CD14-positive monocyte (primary cell): Measurements from ENCODE around the gene SLC39A12. TPM values are rescaled to one million over a fixed set of nuclear protein-coding genes. Genes with fewer than 3 reads are reported as not detected.

ENCODE experiments used
- DNase-seq, 3 donors: peaks; one replicate each; pipeline ENCODE4 v3.0.0-alpha.2; 2011 to 2022
- H2AFZ ChIP-seq: 2 replicates; pipeline ENCODE4 v1.6.0; 2012; ENCODE audit warnings: mild to moderate bottlenecking, low read depth, low read length, inconsistent platforms; ENCODE audit not compliant: insufficient read depth, poor library complexity, severe bottlenecking
- H3K27ac ChIP-seq, 2 donors: 1 replicate in 1 of 2; 2 replicates in 1 of 2; pipeline ENCODE4 v1.5.1; 2012 to 2013; ENCODE audit warnings: low read length in 2 of 2, control low read depth in 1 of 2, inconsistent platforms in 1 of 2, low read depth in 1 of 2, mild to moderate bottlenecking in 1 of 2
- H3K27me3 ChIP-seq, 2 donors: one replicate each; pipeline versions ENCODE4 v1.6.0 to v1.6.1; 2011 to 2013; ENCODE audit warnings: low read length in 2 of 2; ENCODE audit not compliant: control insufficient read depth in 2 of 2, insufficient read depth in 2 of 2
- H3K36me3 ChIP-seq, 2 donors: replicated peaks in 1 of 2; 1 replicate in 1 of 2; 2 replicates in 1 of 2; pipeline versions ENCODE4 v1.5.1 to v1.6.1; 2012 to 2013; ENCODE audit warnings: low read length in 2 of 2, control low read depth in 1 of 2, inconsistent platforms in 1 of 2, mild to moderate bottlenecking in 1 of 2; ENCODE audit not compliant: insufficient read depth in 2 of 2, control insufficient read depth in 1 of 2
- H3K4me1 ChIP-seq, 2 donors: 1 replicate in 1 of 2; 2 replicates in 1 of 2; pipeline versions ENCODE4 v1.5.1 to v1.6.1; 2012 to 2013; ENCODE audit warnings: low read length in 2 of 2, control low read depth in 1 of 2, inconsistent platforms in 1 of 2, mild to moderate bottlenecking in 1 of 2, moderate library complexity in 1 of 2; ENCODE audit not compliant: insufficient read depth in 2 of 2, control insufficient read depth in 1 of 2
- H3K4me2 ChIP-seq: replicated peaks from 2 replicates; pipeline ENCODE3; 2012; ENCODE audit warnings: low read length, moderate library complexity, mild to moderate bottlenecking; ENCODE audit not compliant: poor library complexity, severe bottlenecking; ENCODE audit errors: extremely low read depth
- H3K4me3 ChIP-seq, 3 experiments: fragments of 200-600 bp in 1 of 3; sonication (generic) in 1 of 3; replicated peaks in 1 of 3; 1 replicate in 2 of 3; 2 replicates in 1 of 3; pipeline ENCODE4 v1.5.1; 2011 to 2013; ENCODE audit warnings: low read length in 3 of 3, mild to moderate bottlenecking in 3 of 3, control low read depth in 2 of 3, low read depth in 2 of 3, inconsistent platforms in 1 of 3, moderate library complexity in 1 of 3
- H3K79me2 ChIP-seq: 2 replicates; pipeline ENCODE4 v1.6.0; 2012; ENCODE audit warnings: mild to moderate bottlenecking, control low read depth, inconsistent platforms, low read length, moderate library complexity; ENCODE audit not compliant: insufficient read depth
- H3K9ac ChIP-seq: 2 replicates; pipeline ENCODE4 v1.6.0; 2017; ENCODE audit warnings: low read length, mild to moderate bottlenecking; ENCODE audit not compliant: insufficient read depth, poor library complexity, severe bottlenecking
- H3K9me3 ChIP-seq, 2 donors: replicated peaks in 1 of 2; 1 replicate in 1 of 2; 2 replicates in 1 of 2; pipeline versions ENCODE4 v1.5.1 to v1.6.1; 2012 to 2013; ENCODE audit warnings: low read length in 2 of 2, control low read depth in 1 of 2; ENCODE audit not compliant: control insufficient read depth in 1 of 2, insufficient read depth in 1 of 2
- H4K20me1 ChIP-seq: 2 replicates; pipeline ENCODE4 v1.6.0; 2012; ENCODE audit warnings: mild to moderate bottlenecking, low read length, control low read depth, moderate library complexity; ENCODE audit not compliant: insufficient read depth
- H3K27ac Mint-ChIP-seq, 7 donors: one replicate each; pipeline ENCODE4 v1.8.0; 2020; ENCODE audit warnings: mild to moderate bottlenecking in 7 of 7, mixed read lengths in 7 of 7, moderate library complexity in 6 of 7, inconsistent platforms in 2 of 7
- H3K27me3 Mint-ChIP-seq, 3 donors: one replicate each; pipeline ENCODE4 v1.8.0; 2021 to 2022; ENCODE audit warnings: low read depth in 3 of 3, mild to moderate bottlenecking in 3 of 3, mixed read lengths in 3 of 3, moderate library complexity in 3 of 3, inconsistent platforms in 1 of 3
- H3K36me3 Mint-ChIP-seq, 2 donors: one replicate each; pipeline ENCODE4 v1.8.0; 2020; ENCODE audit warnings: mixed read lengths in 2 of 2, inconsistent platforms in 1 of 2, mild to moderate bottlenecking in 1 of 2
- H3K4me1 Mint-ChIP-seq: one replicate; pipeline ENCODE4 v1.8.0; 2020; ENCODE audit warnings: mild to moderate bottlenecking, mixed read lengths
- H3K4me3 Mint-ChIP-seq, 2 donors: one replicate each; pipeline ENCODE4 v1.8.0; 2020; ENCODE audit warnings: mild to moderate bottlenecking in 2 of 2, mixed read lengths in 2 of 2, moderate library complexity in 1 of 2
- H3K9me3 Mint-ChIP-seq, 7 donors: one replicate each; pipeline ENCODE4 v1.8.0; 2020 to 2022; ENCODE audit warnings: mixed read lengths in 7 of 7, mild to moderate bottlenecking in 6 of 7, moderate library complexity in 6 of 7, inconsistent platforms in 2 of 7
- WGBS: methylation state at CpG from one replicate; pipeline ENCODE4 v1.1.5; 2013; ENCODE audit warnings: missing lambda C conversion rate; ENCODE audit not compliant: insufficient coverage; 5-methylcytosine and 5-hydroxymethylcytosine counted together
- intact Hi-C, 2 donors: fragments of 100-400 bp; cut with micrococcal nuclease; formaldehyde crosslinking; loops; one replicate each; pipeline versions ENCODE4 v1.15.0 to v1.15.1; 2023
- polyA plus RNA-seq, 3 donors: library from polyadenylated mRNA; depleted of rRNA in 1 of 3; unstranded in 2 of 3; stranded (reverse) in 1 of 3; fragments of 300-500 nt in 2 of 3; fragments of >200 nt in 1 of 3; fragmentation: Illumina TruSeq in 2 of 3; gene quantifications; 1 replicate in 2 of 3; 2 replicates in 1 of 3; pipeline ENCODE4 v1.2.3, GENCODE V29; 2012 to 2021
- TF ChIP-seq, protein P1 (sequence below): fragments of 200-600 bp; IDR thresholded peaks from one replicate; pipeline ENCODE4 v1.8.0; 2022; ENCODE audit warnings: antibody characterized with exemption, mild to moderate bottlenecking

Gene SLC39A12
- polyA plus RNA-seq, 3 donors: not detected

DNA sequence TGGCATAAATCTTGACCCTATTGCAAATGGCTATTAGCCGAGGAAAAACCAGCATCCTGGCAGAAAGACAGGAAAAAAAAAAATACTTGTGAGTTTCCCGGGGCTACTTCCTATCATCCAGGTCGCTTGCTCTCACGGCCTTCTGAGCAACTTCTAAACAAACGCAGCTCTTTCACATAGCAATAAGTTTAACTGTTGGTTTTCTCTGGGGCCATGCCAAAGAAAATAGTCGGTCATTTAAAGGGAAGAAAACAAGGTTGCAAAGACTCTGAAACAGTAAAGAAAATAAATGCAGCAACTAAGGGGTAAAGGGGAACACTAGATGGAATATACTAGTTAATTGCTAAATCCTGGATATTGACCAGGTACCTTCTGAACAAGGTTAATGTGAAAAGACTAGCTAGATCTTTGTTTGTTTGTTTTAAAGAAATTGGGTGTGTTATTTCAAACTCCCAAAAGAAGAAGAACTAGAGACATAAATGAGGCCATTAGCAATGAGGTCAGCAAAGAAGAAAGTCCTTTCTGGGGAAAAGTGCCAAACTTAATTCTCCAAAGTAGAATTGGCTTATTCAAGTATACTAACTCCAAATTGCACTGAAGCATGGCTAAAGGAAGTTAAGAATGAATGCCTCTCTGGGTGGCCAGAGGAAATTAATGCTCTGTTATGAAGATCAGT, 54.2 kb downstream of the SLC39A12 start:
- no peak overlapping the region for H3K27ac Mint-ChIP-seq
- H3K9me3 Mint-ChIP-seq: peaks cover 0 to 3% (median 0%) of the 10 kb centered on the region in 7 donors
- WGBS: 43% methylated on average over 1 of the region's 6 CpGs
- Histone ChIP-seq H3K9ac (no peak overlapping the region), H4K20me1 (no peaks in the 10 kb centered on the region), H3K4me1 (peaks cover 0 to 9% of the 10 kb centered on the region in 2 donors), H2AFZ (no peak overlapping the region), H3K9me3 (no peaks in the 10 kb centered on the region), H3K27me3 (no peaks in the 10 kb centered on the region), H3K36me3 (no peaks in the 10 kb centered on the region), H3K27ac (no peak overlapping the region), H3K4me3 (no peak overlapping the region), H3K4me2 (no peak overlapping the region), H3K79me2 (no peaks in the 10 kb centered on the region)
- H3K36me3 Mint-ChIP-seq: no peaks in the 10 kb centered on the region
- H3K4me3 Mint-ChIP-seq: no peak overlapping the region
- peaks cover 3 to 7% (median 4%) of the 10 kb centered on the region in 3 donors for H3K27me3 Mint-ChIP-seq
- intact Hi-C loops: no loop called here
- H3K4me1 Mint-ChIP-seq: peaks cover 14% of the 10 kb centered on the region
- no peak for DNase-seq
- TF ChIP-seq, protein P1, sequence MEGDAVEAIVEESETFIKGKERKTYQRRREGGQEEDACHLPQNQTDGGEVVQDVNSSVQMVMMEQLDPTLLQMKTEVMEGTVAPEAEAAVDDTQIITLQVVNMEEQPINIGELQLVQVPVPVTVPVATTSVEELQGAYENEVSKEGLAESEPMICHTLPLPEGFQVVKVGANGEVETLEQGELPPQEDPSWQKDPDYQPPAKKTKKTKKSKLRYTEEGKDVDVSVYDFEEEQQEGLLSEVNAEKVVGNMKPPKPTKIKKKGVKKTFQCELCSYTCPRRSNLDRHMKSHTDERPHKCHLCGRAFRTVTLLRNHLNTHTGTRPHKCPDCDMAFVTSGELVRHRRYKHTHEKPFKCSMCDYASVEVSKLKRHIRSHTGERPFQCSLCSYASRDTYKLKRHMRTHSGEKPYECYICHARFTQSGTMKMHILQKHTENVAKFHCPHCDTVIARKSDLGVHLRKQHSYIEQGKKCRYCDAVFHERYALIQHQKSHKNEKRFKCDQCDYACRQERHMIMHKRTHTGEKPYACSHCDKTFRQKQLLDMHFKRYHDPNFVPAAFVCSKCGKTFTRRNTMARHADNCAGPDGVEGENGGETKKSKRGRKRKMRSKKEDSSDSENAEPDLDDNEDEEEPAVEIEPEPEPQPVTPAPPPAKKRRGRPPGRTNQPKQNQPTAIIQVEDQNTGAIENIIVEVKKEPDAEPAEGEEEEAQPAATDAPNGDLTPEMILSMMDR: no peak

DNA sequence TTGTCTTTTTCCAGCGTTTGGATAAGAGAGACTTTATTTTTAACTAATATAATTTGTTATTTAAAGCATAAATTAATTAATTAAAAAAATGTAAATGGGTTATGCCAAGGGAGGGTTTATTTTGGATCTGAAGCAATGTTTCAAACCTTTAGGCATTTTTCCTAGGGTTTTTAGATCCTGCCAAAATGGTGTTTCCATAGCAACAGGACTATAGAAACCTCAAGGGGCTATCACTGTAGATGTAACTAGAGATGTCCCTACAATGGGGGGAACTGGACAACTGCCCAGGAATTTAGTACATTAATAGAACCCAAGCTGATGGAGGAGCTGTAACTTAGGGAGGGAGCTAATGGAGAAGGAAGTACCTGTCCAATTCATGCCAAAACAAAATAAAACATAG, 57.3 kb downstream of the SLC39A12 start:
- peaks cover 15% of the 10 kb centered on the region for H3K4me1 Mint-ChIP-seq
- Histone ChIP-seq H3K4me2 (no peak overlapping the region), H3K79me2 (no peaks in the 10 kb centered on the region), H3K9me3 (no peaks in the 10 kb centered on the region), H3K4me3 (no peak overlapping the region), H2AFZ (no peak overlapping the region), H3K36me3 (no peaks in the 10 kb centered on the region), H3K27ac (no peak overlapping the region), H3K4me1 (peaks cover 0 to 9% of the 10 kb centered on the region in 2 donors), H3K27me3 (no peaks in the 10 kb centered on the region), H4K20me1 (no peaks in the 10 kb centered on the region), H3K9ac (no peak overlapping the region)
- no peaks in the 10 kb centered on the region for H3K36me3 Mint-ChIP-seq
- WGBS: no CpG with 5 or more reads among the region's 1 CpG
- no peak for DNase-seq
- peaks cover 2 to 9% (median 2%) of the 10 kb centered on the region in 3 donors for H3K27me3 Mint-ChIP-seq
- intact Hi-C loops: no loop called here
- peaks cover 0 to 3% (median 0%) of the 10 kb centered on the region in 7 donors for H3K9me3 Mint-ChIP-seq
- TF ChIP-seq, protein P1: no peak
- no peak overlapping the region for H3K27ac Mint-ChIP-seq
- H3K4me3 Mint-ChIP-seq: no peak overlapping the region
